Stimulated activated CD4-positive, alpha-beta T cell treated with anti-CD3 and anti-CD28 coated beads, Interleukin-2, amount 100 ng/mL, for 4 hours (primary cell): ENCODE measurements around the gene PLAC1.

Source experiments
- DNase-seq: peaks from one replicate; pipeline ENCODE4 v3.0.0-alpha.2; 2020; ENCODE audit warnings: low read depth

The PLAC1 gene

GRCh38 chrX:134670134-134670924, 12.1 kb upstream of the PLAC1 start:
- DNase-seq = no peak

- DNase-seq = no peak
These were observed 11.3 kb upstream of the PLAC1 start for GRCh38 chrX:134669378-134670098.

- DNase-seq = no peak
These were observed 5.9 kb upstream of the PLAC1 start for GRCh38 chrX:134664202-134664601.

GRCh38 chrX:134661295-134661694, 3.0 kb upstream of the PLAC1 start:
- DNase-seq = no peak

- no peak for DNase-seq
These were observed 2.4 kb upstream of the PLAC1 start for GRCh38 chrX:134660627-134661026.

- DNase-seq = no peak
These were observed 1.5 kb upstream of the PLAC1 start for GRCh38 chrX:134659761-134660160.

- no peak for DNase-seq
These were observed 421 bp upstream of the PLAC1 start for GRCh38 chrX:134658760-134659023.

GRCh38 chrX:134654398-134655012, 3.8 kb downstream of the PLAC1 start:
- no peak for DNase-seq

- no peak for DNase-seq
These were observed 4.4 kb downstream of the PLAC1 start for GRCh38 chrX:134653835-134654234.

- DNase-seq = no peak
These were observed 7.6 kb downstream of the PLAC1 start for GRCh38 chrX:134650701-134651100.

GRCh38 chrX:134649770-134650169, 8.5 kb downstream of the PLAC1 start:
- DNase-seq = no peak

- DNase-seq = no peak
These were observed 10.8 kb downstream of the PLAC1 start for GRCh38 chrX:134647477-134647877.

- no peak for DNase-seq
These were observed 11.6 kb downstream of the PLAC1 start for GRCh38 chrX:134646691-134647090.

- DNase-seq = no peak
These were observed 12.2 kb downstream of the PLAC1 start for GRCh38 chrX:134645936-134646543.

GRCh38 chrX:134642386-134642785, 15.9 kb downstream of the PLAC1 start:
- no peak for DNase-seq

GRCh38 chrX:134641346-134641745, 16.9 kb downstream of the PLAC1 start:
- no peak for DNase-seq

GRCh38 chrX:134640914-134641313, 17.4 kb downstream of the PLAC1 start:
- DNase-seq = no peak

GRCh38 chrX:134636851-134637250, 21.4 kb downstream of the PLAC1 start:
- DNase-seq = no peak

- DNase-seq = no peak
These were observed 23.6 kb downstream of the PLAC1 start for GRCh38 chrX:134634691-134635090.

- DNase-seq = no peak
These were observed 24.4 kb downstream of the PLAC1 start for GRCh38 chrX:134633832-134634231.

GRCh38 chrX:134633394-134633793, 24.9 kb downstream of the PLAC1 start:
- no peak for DNase-seq

- DNase-seq = no peak
These were observed 25.9 kb downstream of the PLAC1 start for GRCh38 chrX:134632355-134632754.
